Measurements from ENCODE around the gene GUCY2D.

- TF ChIP-seq CTCF (IDR thresholded peaks at IDR 0.05; ENCODE audit: insufficient read depth, low read length) = no peak
- peak; percentile 65 for TF ChIP-seq REST (IDR thresholded peaks at IDR 0.05; ENCODE audit: insufficient replicate concordance, low read depth)
- peak; percentile 94 for TF ChIP-seq POLR2AphosphoS5 (IDR thresholded peaks at IDR 0.05; ENCODE audit: low read depth)
- TF ChIP-seq GABPA (IDR thresholded peaks at IDR 0.05; ENCODE audit: low read depth) = 0 out of 2 replicates have a peak, but pooled peaks have one; percentile 25
These were observed 54.0 kb downstream of the GUCY2D start for GRCh38 chr17:8056232-8056975.
